ENCODE measurements around the gene SLC27A2.

The SLC27A2 gene

DNA sequence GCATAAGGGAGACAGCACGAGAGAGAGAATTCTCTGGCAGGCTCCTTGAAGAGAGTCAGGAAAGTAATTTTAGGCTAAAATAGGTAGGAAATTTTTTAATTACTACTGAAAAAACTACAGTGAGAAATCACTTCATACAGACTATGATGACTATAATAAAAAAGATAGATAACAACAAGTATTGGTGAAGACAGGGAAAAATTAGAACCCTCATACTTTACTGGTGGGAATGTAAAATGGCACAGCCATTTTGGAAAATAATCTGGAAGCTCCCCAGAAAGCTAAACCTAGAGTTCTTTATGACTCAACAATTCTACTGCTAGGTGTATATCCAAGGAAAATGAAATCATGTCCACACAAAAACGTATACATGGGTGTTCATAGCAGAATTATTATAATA lies 85.6 kb downstream of the SLC27A2 start:
- H3K4me3 ChIP-seq (ENCODE audit: low read depth, low read length), result no peak overlapping the region

- no peak overlapping the region for H3K4me3 ChIP-seq (ENCODE audit: low read depth, low read length)
These were observed 93.1 kb downstream of the SLC27A2 start for GRCh38 chr15:50275091-50275490.

- H3K4me3 ChIP-seq (ENCODE audit: low read depth, low read length), result no peak overlapping the region
These were observed 93.9 kb downstream of the SLC27A2 start for GRCh38 chr15:50275908-50276307.

DNA sequence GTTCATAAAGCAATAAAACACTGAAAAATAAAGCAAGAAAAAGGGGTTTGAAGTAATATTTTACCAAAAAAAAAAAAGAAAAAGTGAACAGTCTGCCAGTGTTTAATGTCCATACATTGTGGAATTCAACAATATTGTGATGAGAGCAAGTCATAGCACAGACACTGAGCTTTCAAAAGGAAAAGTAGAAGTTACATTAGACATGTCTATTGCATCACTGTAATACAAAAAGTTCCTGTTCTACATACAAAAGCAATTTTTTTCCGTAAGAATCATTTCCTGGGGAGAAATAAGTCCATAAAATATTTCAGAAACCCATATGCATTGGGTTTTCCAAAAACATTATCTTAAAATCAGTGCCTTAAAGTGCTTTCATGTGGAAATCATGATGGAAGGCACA lies 95.4 kb downstream of the SLC27A2 start:
- no peak overlapping the region for H3K4me3 ChIP-seq (ENCODE audit: low read depth, low read length)

- H3K4me3 ChIP-seq (ENCODE audit: low read depth, low read length), result no peak overlapping the region
These were observed 96.5 kb downstream of the SLC27A2 start for GRCh38 chr15:50278496-50278895.

GRCh38 chr15:50280271-50280670 lies 98.3 kb downstream of the SLC27A2 start:
- H3K4me3 ChIP-seq (ENCODE audit: low read depth, low read length), result no peak overlapping the region

DNA sequence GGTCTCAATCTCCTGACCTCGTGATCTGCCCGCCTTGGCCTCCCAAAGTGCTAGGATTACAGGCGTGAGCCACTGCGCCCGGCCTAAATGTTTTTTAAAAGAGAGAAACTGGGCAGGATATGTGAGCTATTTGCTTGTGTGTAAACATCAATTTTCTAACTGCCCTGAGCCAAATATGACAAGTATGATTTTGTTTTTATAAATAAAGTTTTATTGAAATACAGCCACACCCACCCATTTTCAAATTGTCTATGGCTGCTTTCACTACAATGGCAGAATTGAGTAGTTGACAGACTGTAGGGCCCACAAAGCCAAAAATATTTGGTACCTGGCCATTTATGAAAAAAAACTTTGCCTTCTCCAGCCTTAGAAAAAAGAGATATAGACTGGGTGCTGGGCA lies 99.4 kb downstream of the SLC27A2 start:
- no peak overlapping the region for H3K4me3 ChIP-seq (ENCODE audit: low read depth, low read length)
